K562 (cell line): ENCODE results near the gene FLT1. TPM values are rescaled to one million over a fixed set of nuclear protein-coding genes. Genes with fewer than 3 reads are reported as not detected.

ENCODE experiments used
- ATAC-seq: fragments of 200-7000 bp; cut with Tn5 transposase; 3 replicates; pipeline ENCODE4 v1.9.1; 2020; ENCODE audit warnings: moderate library complexity
- BruUV-seq: library from RNA; stranded (reverse); fragments of 400-500 nt; replicated peaks from 2 replicates; lab custom pipeline; 2021; lab: Mats Ljungman, UMichigan
- CTCF ChIA-PET: fragments of 300-600 bp; formaldehyde crosslinking; extraction: SDS; loops from one replicate; lab custom pipeline; 2021; ENCODE audit warnings: low intra/inter-chr PET ratio; lab: Yijun Ruan, JAX
- POLR2A ChIA-PET: fragments of 300-600, 350-650 bp; sonication (Branson Sonifier 250); formaldehyde crosslinking; extraction: SDS; loops from one replicate; lab custom pipeline; 2021; ENCODE audit warnings: antibody characterized with exemption, inconsistent platforms; lab: Yijun Ruan, JAX
- DNase-seq, 4 experiments: peaks; one replicate each; pipeline versions ENCODE4 v3.0.0 to v3.0.0-alpha.2; 2011 to 2018; ENCODE audit warnings: low spot score in 3 of 4, mixed read lengths in 3 of 4; ENCODE audit errors: extremely low read depth in 1 of 4
- FAIRE-seq: peaks from 2 replicates; lab custom pipeline; 2011; peaks lifted over from hg19 to GRCh38; lab: Jason Lieb, UNC
- H2AFZ ChIP-seq: 2 replicates; pipeline ENCODE4 v1.6.0; 2011; ENCODE audit warnings: low read depth, low read length, control low read depth, inconsistent platforms
- H3K27ac ChIP-seq: fragments of 200-600 bp; 3 replicates; pipeline ENCODE4 v1.8.0; 2011; ENCODE audit warnings: low read depth, mild to moderate bottlenecking, control low read depth, inconsistent platforms, low read length, moderate library complexity, mixed read lengths; ENCODE audit errors: extremely low read depth
- H3K27me3 ChIP-seq, 2 experiments: fragments of 300-600 bp in 1 of 2; 2 replicates in 1 of 2; 3 replicates in 1 of 2; pipeline versions ENCODE4 v1.6.0 to v1.8.0; 2011; ENCODE audit warnings: inconsistent platforms in 2 of 2, low read length in 2 of 2, mild to moderate bottlenecking in 1 of 2, mixed read lengths in 1 of 2, moderate library complexity in 1 of 2; ENCODE audit not compliant: control insufficient read depth in 2 of 2, insufficient read depth in 2 of 2
- H3K36me3 ChIP-seq: fragments of 300-600 bp; 3 replicates; pipeline ENCODE4 v1.8.0; 2011; ENCODE audit warnings: mild to moderate bottlenecking, low read length, inconsistent platforms; ENCODE audit not compliant: control insufficient read depth, insufficient read depth
- H3K4me1 ChIP-seq, 2 experiments: fragments of 200-600 bp in 1 of 2; replicated peaks in 1 of 2; 2 replicates in 1 of 2; 3 replicates in 1 of 2; pipeline versions ENCODE4 v1.5.1 to v1.8.0; 2011; ENCODE audit warnings: inconsistent platforms in 2 of 2, low read length in 2 of 2, mild to moderate bottlenecking in 1 of 2, mixed read lengths in 1 of 2, moderate library complexity in 1 of 2; ENCODE audit not compliant: control insufficient read depth in 2 of 2, insufficient read depth in 2 of 2
- H3K4me2 ChIP-seq: 2 replicates; pipeline ENCODE4 v1.6.1; 2011; ENCODE audit warnings: low read length, control low read depth, inconsistent platforms, mixed read lengths; ENCODE audit not compliant: insufficient read depth
- H3K4me3 ChIP-seq: fragments of 200-600 bp; sonication (generic), shearing (Covaris generic); 2 replicates; pipeline ENCODE4 v1.5.1; 2016; ENCODE audit warnings: control low read depth, inconsistent platforms
- H3K79me2 ChIP-seq: fragments of 200-600 bp; 3 replicates; pipeline ENCODE4 v1.8.0; 2011; ENCODE audit warnings: low read length, inconsistent platforms; ENCODE audit not compliant: control insufficient read depth, insufficient read depth
- H3K9ac ChIP-seq, 2 experiments: 2 replicates each; pipeline versions ENCODE4 v1.6.0 to v1.6.1; 2011; ENCODE audit warnings: low read depth in 2 of 2, low read length in 2 of 2, control low read depth in 1 of 2, inconsistent platforms in 1 of 2, mild to moderate bottlenecking in 1 of 2, mixed read lengths in 1 of 2; ENCODE audit not compliant: insufficient read depth in 1 of 2
- H3K9me1 ChIP-seq: one replicate; pipeline ENCODE4 v1.6.0; 2011; ENCODE audit warnings: inconsistent platforms, mild to moderate bottlenecking, low read length, moderate library complexity; ENCODE audit not compliant: control insufficient read depth, insufficient read depth
- H3K9me3 ChIP-seq: replicated peaks from 2 replicates; pipeline ENCODE4 v1.5.1; 2011; ENCODE audit warnings: low read depth, low read length, inconsistent platforms; ENCODE audit not compliant: control insufficient read depth, insufficient read depth
- H4K20me1 ChIP-seq: replicated peaks from 2 replicates; pipeline ENCODE4 v1.6.1; 2011; ENCODE audit warnings: low read length, inconsistent platforms, mixed read lengths; ENCODE audit not compliant: control insufficient read depth, insufficient read depth
- BCOR ChIP-seq: fragments of 450-650 bp; IDR thresholded peaks from 2 replicates; pipeline ENCODE4 v1.6.1; 2016
- PATZ1 ChIP-seq: fragments of 250-450 bp; sonication (Bioruptor Pico); IDR thresholded peaks from 2 replicates; pipeline ENCODE4 v1.5.0; 2020; ENCODE audit warnings: mild to moderate bottlenecking, borderline replicate concordance
- SIN3B ChIP-seq: fragments of 450-650 bp; IDR thresholded peaks from 2 replicates; pipeline ENCODE4 v1.6.1; 2017; ENCODE audit warnings: low read depth, mild to moderate bottlenecking, moderate library complexity
- SRSF3 ChIP-seq: fragments of 200-400 bp; formaldehyde crosslinking; IDR thresholded peaks from 2 replicates; pipeline ENCODE4 v1.6.1; 2016; ENCODE audit warnings: mild to moderate bottlenecking, low read length, moderate library complexity; ENCODE audit not compliant: insufficient read depth
- ZNF395 ChIP-seq: fragments of 200-800 bp; sonication (Bioruptor generic); IDR thresholded peaks from 2 replicates; pipeline ENCODE4 v1.6.1; 2017; ENCODE audit warnings: missing genetic modification characterization, missing compliant biosample characterization
- ZNF668 ChIP-seq: fragments of 250-450 bp; sonication (Bioruptor Pico); IDR thresholded peaks from 2 replicates; pipeline ENCODE4 v1.8.0; 2022; ENCODE audit warnings: mild to moderate bottlenecking, inconsistent platforms
- ZNF696 ChIP-seq: fragments of 250-450 bp; sonication (Bioruptor Pico); conservative IDR thresholded peaks from 2 replicates; pipeline ENCODE4 v1.4.0; 2020; ENCODE audit warnings: mild to moderate bottlenecking, moderate library complexity
- ZNF830 ChIP-seq: fragments of 250-450 bp; sonication (Bioruptor Pico); IDR thresholded peaks from 2 replicates; pipeline ENCODE4 v1.5.0; 2021; ENCODE audit warnings: mild to moderate bottlenecking
- WGBS: fragments of 100-300 bp; shearing (Covaris generic); methylation state at CpG from one replicate; pipeline ENCODE4 v1.1.6; 2016; ENCODE audit warnings: low coverage, mixed read lengths; ENCODE audit not compliant: insufficient coverage; ENCODE audit errors: missing lambda C conversion rate; 5-methylcytosine and 5-hydroxymethylcytosine counted together
- in situ Hi-C: fragments of 300-500 bp; cut with MboI; formaldehyde crosslinking; loops from 4 replicates; pipeline ENCODE4 v1.15.0; 2018; ENCODE audit warnings: inconsistent platforms, mixed read lengths
- intact Hi-C: fragments of 100-400 bp; cut with micrococcal nuclease; formaldehyde crosslinking; loops from 2 replicates; pipeline ENCODE4 v1.14.2; 2022
- polyA plus RNA-seq, 8 experiments: library from polyadenylated mRNA; depleted of rRNA in 4 of 8; stranded (reverse) in 5 of 8; unstranded in 3 of 8; fragments of >200 nt; fragmentation: Nextera tagmentation in 2 of 8; fragmentation: Illumina TruSeq in 1 of 8; extraction: Ambion mirVana in 2 of 8; extraction: Trizol in 1 of 8; gene quantifications; 2 replicates each; pipeline versions ENCODE4 v1.2.1 to v1.2.3, GENCODE V29; 2011 to 2014; ENCODE audit warnings: inconsistent platforms in 1 of 8, missing spikeins in 1 of 8
- total RNA-seq, 7 experiments: library from RNA; depleted of rRNA in 6 of 7; stranded (reverse); fragments of >200 nt in 6 of 7; fragmentation: Illumina TruSeq in 2 of 7; extraction: Trizol in 2 of 7; gene quantifications; 2 replicates each; pipeline versions ENCODE4 v1.2.1 to v1.2.3, GENCODE V29; 2011 to 2021; ENCODE audit warnings: low replicate concordance in 1 of 7

The FLT1 gene
- total and polyA plus RNA-seq, 9 of the 15 experiments (the other 6 are each of a cell fraction or from before 2014, with no cell fraction given) = 0.01 to 2.0 (median 0.22) TPM

GRCh38 chr13:28458051-28458450, 36.9 kb downstream of the FLT1 start:
- CTCF ChIA-PET = no interaction called here
- H3K36me3 ChIP-seq = no peaks in the 10 kb centered on the region
- intact Hi-C loops = loop anchor here (5.0 kb wide), 1 partner anchor 51 kb away; no protein-coding TSS in a partner anchor
- FAIRE-seq = no peak
- H3K9ac ChIP-seq = no peak overlapping the region
- no peak for TF ChIP-seq SIN3B
- no peak for TF ChIP-seq ZNF395
- TF ChIP-seq ZNF696 = no peak
- no peak for TF ChIP-seq ZNF668
- no peak for TF ChIP-seq ZNF830 (CRISPR knock-in tag)
- no peak for TF ChIP-seq SRSF3
- no peak for TF ChIP-seq BCOR
- TF ChIP-seq PATZ1 (CRISPR knock-in tag) = no peak
- TF ChIP-seq, all 486 proteins: peak for 0
- Histone ChIP-seq H3K4me1 (no peaks in the 10 kb centered on the region), H3K4me3 (no peak overlapping the region), H4K20me1 (no peaks in the 10 kb centered on the region), H3K27me3 (no peaks in the 10 kb centered on the region; a peak in 1 of 5 replicates), H3K27ac (no peak overlapping the region), H3K9me1 (no peaks in the 10 kb centered on the region), H2AFZ (no peak overlapping the region), H3K9me3 (no peaks in the 10 kb centered on the region), H3K4me2 (no peak overlapping the region), H3K79me2 (no peaks in the 10 kb centered on the region)
- in situ Hi-C loops = no loop called here
- POLR2A ChIA-PET = no interaction called here
- DNase-seq (no peak), ATAC-seq (no peak)
- BruUV-seq = no TSS peak
- 6% methylated on average over 4 of the region's 7 CpGs for WGBS
